IPS DF 19.7 (cell line): ENCODE data around the gene NCK1.
"Not testable (repeated sequence)": the region's sequence is repeated elsewhere in the genome, so short reads cannot be mapped to it uniquely, and the experiment has no call there.

ENCODE experiments used
- DNase-seq: peaks from one replicate; pipeline ENCODE4 v3.0.0-alpha.2; 2013; ENCODE audit warnings: low read depth, low spot score

NCK1 gene

DNA sequence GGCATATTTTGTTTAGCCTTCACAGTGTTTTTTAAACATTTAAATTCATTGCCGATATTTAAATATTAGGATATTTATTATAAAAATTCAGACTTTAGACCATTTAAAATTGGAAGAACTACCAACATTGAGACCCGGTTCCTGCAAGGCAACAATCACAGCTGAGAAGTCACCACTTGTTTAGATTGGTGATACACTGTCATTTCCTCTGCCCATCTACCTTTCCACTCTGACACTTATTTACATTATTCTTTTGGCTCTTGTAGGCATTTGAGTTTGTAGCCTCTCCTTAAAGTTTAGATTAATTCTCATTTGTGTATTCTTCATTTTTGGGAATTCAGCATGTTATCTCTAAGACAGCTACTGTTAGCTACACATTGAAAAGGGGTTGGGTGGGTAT, 85.5 kb downstream of the NCK1 start:
- DNase-seq = no peak

- no peak for DNase-seq
Observed at GRCh38 chr3:136949146-136949545, 87.1 kb downstream of the NCK1 start.

DNA sequence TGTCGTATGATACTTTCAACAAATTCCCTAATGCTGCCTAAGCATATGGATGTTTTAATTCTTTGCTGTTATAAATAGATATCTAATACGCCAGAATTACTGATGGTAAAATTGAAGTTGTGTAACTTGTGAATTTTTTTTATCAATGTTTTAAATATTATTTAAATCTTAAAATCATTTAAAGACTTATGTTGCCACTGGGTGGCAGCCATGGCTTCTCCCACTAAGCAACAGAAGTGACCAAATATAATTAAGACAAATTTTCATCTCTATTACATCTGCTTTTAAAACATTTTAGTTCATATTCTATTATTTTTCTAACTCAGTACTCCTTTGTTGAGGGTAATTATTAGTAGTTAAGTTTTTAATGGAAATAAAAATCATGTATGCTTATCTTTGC, 87.7 kb downstream of the NCK1 start:
- no peak for DNase-seq

GRCh38 chr3:136950623-136951022, 88.6 kb downstream of the NCK1 start:
- DNase-seq = no peak

- DNase-seq = no peak
Observed at GRCh38 chr3:136952292-136952691, 90.3 kb downstream of the NCK1 start.

- DNase-seq = no peak
Observed at GRCh38 chr3:136954251-136954650, 92.2 kb downstream of the NCK1 start.

DNA sequence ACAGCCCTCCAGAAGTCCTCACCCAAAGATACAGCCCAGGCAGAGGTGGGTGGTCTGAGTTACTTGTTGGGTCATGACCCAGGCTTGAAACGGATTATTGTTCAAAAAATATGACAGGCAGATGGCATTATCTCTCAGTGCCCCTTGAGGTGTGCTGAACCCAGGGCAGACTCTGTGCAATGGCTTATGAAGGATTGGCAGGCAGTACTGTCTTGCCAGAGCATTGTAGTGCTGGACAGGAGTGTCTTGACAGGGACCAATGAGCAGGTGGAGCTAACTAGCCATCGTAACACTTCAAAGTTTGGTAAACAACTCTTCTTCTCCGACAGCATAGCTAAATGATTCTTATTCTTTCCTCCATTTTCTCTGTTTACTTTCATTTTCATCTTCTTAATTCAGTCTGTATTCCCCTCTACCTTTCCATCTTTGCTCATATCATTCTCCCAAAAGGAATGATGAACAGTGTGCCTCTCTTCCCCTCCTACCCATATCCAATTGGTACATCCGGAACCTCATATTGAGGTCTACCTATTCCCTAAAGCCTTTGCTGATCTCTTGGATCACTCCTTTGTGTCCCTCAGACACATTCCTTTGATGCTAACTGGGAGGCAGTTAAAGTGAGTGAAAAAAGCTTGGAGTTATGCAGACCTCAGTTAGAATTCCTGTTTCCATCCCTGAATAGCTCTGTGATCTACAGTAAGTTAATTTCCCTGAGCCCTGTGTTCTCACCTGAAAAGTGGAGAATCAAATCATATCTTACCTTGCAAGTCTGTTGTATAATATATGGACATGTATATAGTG, 93.2 kb downstream of the NCK1 start:
- DNase-seq = no peak

DNA sequence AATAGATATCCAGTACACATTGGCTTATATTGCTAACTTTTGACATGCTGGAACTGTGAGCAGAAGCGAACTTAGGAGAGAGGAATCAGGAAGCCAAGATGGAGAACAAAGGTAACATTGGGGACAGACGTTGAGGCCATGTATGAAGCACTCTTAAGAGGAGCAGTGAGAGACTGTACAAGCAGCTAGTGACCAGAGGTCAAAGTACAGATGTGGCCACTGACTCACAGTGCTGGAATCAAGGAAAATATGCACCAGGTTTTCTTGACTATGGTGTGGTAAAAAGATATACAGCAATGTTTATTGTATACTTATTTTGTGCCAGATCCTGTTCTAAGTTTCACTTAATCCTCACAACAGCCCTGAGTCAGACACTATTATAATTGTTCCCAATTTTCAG, 93.8 kb downstream of the NCK1 start:
- no peak for DNase-seq

DNA sequence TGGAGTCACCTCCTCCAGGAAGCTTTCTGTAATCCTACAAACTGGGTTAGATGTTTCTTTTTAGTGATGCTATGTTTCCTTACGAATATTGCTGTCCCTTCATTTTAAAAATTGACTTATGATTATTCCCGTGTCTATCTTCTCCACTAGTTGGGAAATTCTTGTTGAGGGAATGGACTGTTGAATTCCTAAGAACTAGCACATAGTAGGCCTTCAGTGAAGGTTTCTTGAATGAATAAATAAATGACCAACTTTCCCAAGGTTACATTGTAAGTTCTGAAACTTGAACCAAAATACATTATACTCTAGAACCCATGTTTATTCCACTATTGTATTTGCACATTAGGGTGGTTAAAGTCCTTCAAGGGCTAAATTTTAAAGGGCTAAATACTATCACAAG, 95.0 kb downstream of the NCK1 start:
- DNase-seq = no peak

- DNase-seq = peak; percentile 12
Observed at GRCh38 chr3:136957751-136958288, 95.8 kb downstream of the NCK1 start, which contains the start of gene IL20RB. TSS of gene IL20RB (plus strand) at chr3:136957983. CDS start at chr3:136958114, 131 bp downstream.

DNA sequence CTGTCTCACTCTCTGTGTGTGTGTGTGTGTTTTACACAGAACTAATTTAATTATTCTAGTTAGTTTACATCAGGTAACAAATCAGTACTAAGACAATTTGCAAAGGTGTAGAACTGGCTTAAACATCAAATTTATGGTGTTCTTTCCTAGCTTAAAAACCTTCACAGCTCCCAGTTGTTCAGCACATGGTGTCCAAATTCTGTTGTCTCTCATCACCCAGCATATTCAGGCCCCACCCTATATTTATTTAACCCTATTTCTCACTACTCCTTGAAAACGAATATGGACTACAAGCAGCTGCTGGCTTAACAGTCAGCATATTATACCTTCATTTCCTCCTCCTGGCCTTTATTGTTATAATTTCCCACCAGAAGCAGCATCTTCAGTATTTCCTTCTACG, 96.9 kb downstream of the NCK1 start:
- no peak for DNase-seq

DNA sequence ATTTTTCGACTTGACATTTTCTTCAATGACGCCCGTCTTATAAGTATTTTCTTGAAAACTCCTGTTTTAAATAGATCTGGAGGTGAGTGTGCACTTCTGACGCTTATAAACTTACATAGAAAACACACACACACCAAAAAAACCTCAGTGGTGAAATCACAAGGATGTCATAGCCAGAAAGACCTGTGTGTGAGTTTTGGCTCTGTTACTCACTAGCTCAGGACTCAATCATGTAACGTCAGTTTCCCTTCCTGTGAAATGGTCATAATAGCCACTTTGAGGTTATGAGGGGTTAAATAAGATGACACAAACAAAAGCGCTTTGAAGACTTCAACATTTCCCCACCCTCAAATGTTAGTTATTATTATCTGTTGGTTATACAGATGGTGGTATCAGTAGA, 97.6 kb downstream of the NCK1 start:
- DNase-seq = no peak

- DNase-seq = no peak
Observed at GRCh38 chr3:136960838-136961836, 99.1 kb downstream of the NCK1 start.

DNA sequence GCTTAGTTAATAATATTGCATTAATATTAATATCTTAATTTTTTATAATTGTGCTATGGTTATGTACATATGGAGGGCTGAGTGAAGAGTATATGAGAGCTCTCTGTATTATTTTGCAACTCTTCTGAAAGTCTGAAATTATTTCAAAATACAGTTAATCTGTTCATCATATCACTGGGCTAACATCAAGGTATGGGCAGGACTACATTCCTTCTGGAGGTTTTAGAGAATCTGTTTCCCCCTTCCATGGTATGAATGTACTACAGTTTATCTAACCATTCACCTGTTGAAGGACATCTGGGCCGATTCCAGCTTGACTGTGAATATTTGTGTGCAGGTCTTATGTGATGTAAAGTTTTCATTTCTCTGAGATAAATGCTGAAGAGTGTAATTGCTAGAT, 100.9 kb downstream of the NCK1 start:
- DNase-seq = no peak

- not testable (repeated sequence) for DNase-seq
Observed at GRCh38 chr3:136969539-136969938, 107.5 kb downstream of the NCK1 start.

GRCh38 chr3:136973352-136973751, 111.3 kb downstream of the NCK1 start:
- no peak for DNase-seq

GRCh38 chr3:136974670-136975069, 112.7 kb downstream of the NCK1 start:
- no peak for DNase-seq

- no peak for DNase-seq
Observed at GRCh38 chr3:136979204-136979603, 117.2 kb downstream of the NCK1 start.

DNA sequence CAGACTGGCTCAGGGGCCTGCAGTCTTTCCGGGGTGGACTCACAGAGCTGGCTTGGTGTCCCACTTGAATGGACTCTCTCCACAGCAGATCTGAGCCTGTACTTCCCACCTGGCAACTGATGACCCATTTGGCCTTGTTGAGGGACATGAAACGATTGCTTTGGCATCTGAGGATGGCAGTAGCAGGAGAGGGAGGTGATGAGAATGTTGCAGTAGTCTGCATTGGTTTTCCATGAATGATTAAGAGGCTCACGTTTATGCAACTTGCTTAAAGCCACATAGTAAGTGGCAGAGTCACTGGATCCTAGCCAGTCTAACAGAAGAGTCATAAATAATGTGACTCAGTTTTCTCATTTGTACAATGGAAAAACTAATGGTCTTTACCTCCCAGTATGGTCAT, 117.7 kb downstream of the NCK1 start:
- no peak for DNase-seq

- no peak for DNase-seq
Observed at GRCh38 chr3:136982033-136982432, 120.0 kb downstream of the NCK1 start.

DNA sequence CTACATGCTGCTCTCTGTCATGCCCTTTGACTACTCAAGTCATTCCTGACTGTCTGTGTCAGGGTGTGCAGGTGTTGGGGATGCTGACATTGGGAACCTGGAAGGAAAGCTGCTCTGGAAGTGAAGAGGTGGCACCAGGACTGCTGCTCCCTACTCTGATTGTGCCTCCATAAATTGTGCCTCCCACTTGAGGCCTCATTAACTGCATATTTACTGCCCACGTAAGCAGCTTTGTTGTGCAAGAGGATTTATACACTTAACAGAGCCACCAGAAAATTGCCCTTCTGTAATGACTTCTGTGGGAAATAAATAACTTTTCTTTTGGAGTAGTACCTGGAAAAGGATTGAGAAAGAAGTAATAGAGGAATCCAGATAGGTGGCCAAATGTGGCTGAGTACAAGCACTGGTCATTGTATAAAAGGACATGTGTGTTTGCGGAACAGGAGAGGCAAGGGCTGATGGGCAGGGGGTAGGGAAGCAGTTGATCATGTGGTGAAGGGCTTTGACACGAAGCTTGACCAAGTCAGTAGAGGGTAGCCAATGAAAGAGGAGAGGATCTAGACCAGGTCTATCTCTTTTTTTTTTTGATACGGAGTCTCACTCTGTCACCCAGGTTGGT, 120.6 kb downstream of the NCK1 start:
- DNase-seq = no peak

- no peak for DNase-seq
Observed at GRCh38 chr3:136984837-136985236, 122.8 kb downstream of the NCK1 start.
